Retinal pigment epithelial cell (primary cell): ENCODE data around the gene IBSP.

Source experiments
- DNase-seq: peaks from one replicate; pipeline ENCODE4 v3.0.0-alpha.2; 2010; ENCODE audit warnings: low read depth
- H3K4me3 ChIP-seq: 2 replicates; pipeline ENCODE4 v1.5.1; 2011; ENCODE audit warnings: mild to moderate bottlenecking, low read length, control low read depth, moderate library complexity
- CTCF ChIP-seq: conservative IDR thresholded peaks from 2 replicates; pipeline ENCODE4 v1.5.1; 2011; ENCODE audit warnings: low read depth, low read length, control low read depth, inconsistent platforms

Gene IBSP

GRCh38 chr4:87799301-87800113 lies at the start of gene IBSP:
Gene IBSP, plus strand, starts transcription at chr4:87799554. Its CDS starts 2,808 bp downstream, at chr4:87802362.
- TF ChIP-seq CTCF, result no peak
- DNase-seq, result no peak
- no peak within 1 kb of the TSS for H3K4me3 ChIP-seq

GRCh38 chr4:87749883-87750282 lies 49.5 kb upstream of the IBSP start:
- no peak for DNase-seq
- TF ChIP-seq CTCF, result no peak
- no peak overlapping the region for H3K4me3 ChIP-seq

- no peak overlapping the region for H3K4me3 ChIP-seq
- DNase-seq, result no peak
- no peak for TF ChIP-seq CTCF
These were observed 41.1 kb upstream of the IBSP start for GRCh38 chr4:87758270-87758669.

- TF ChIP-seq CTCF, result no peak
- no peak for DNase-seq
- no peak overlapping the region for H3K4me3 ChIP-seq
These were observed 37.0 kb upstream of the IBSP start for GRCh38 chr4:87762311-87762710.

- DNase-seq, result no peak
- TF ChIP-seq CTCF, result no peak
- no peak overlapping the region for H3K4me3 ChIP-seq
These were observed 17.8 kb upstream of the IBSP start for GRCh38 chr4:87781569-87781968.

- H3K4me3 ChIP-seq, result no peak overlapping the region
- TF ChIP-seq CTCF, result no peak
- DNase-seq, result peak; percentile 79
These were observed 15.6 kb upstream of the IBSP start for GRCh38 chr4:87783781-87784180.
